ENCODE results near the gene SURF1.

SURF1 gene

DNA sequence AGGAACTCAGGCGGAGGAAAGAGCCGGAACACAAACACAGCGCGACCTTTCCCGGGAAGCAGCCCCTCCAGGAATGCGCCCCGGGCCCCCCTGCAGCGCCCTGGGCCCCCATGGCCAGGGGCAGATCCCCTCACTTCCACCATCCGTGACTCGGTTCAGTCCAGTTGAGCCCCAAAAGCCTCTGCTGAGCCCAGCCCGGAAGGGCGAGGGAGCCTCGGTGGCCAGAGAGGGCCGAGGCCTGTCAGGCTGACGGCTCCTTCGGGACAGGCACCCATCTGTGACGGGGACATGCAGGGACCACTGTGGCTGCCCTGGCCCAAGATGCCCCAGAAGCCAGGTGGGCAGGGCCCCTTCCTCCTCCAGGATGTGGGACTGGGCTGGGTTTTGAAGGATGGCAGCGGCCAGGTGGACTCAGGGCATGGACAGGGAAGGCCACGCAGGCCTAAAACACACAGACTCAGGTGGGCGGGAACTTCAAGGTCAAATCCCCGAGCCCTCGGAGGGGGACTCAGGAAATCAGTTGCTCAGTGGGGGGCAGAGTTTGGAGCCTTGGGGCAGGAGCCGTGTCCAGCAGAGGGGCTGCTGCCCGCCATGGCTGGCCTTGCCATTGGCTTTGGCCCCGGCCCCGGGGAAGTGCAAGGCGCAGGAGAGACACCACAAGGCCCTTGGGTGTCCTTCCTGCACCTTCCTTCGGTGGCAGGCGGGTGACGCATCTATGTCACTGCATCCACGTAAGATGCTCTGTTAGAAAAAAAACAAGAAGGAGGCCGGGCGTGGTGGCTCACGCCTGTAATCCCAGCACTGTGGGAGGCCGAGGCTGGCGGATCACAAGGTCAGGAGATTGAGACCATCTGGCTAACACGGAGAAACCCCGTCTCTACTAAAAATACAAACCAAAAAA, 51.6 kb downstream of the SURF1 start:
- H3K4me2 ChIP-seq (ENCODE audit: low read length), result no peak overlapping the region
- H3K36me3 ChIP-seq (ENCODE audit: insufficient read depth, low read length), result no peaks in the 10 kb centered on the region
- no peaks in the 10 kb centered on the region for H3K9me2 ChIP-seq (ENCODE audit: low read depth, low read length)
- H3K9me3 ChIP-seq (ENCODE audit: low read length), result no peaks in the 10 kb centered on the region
- TF ChIP-seq, protein P1, sequence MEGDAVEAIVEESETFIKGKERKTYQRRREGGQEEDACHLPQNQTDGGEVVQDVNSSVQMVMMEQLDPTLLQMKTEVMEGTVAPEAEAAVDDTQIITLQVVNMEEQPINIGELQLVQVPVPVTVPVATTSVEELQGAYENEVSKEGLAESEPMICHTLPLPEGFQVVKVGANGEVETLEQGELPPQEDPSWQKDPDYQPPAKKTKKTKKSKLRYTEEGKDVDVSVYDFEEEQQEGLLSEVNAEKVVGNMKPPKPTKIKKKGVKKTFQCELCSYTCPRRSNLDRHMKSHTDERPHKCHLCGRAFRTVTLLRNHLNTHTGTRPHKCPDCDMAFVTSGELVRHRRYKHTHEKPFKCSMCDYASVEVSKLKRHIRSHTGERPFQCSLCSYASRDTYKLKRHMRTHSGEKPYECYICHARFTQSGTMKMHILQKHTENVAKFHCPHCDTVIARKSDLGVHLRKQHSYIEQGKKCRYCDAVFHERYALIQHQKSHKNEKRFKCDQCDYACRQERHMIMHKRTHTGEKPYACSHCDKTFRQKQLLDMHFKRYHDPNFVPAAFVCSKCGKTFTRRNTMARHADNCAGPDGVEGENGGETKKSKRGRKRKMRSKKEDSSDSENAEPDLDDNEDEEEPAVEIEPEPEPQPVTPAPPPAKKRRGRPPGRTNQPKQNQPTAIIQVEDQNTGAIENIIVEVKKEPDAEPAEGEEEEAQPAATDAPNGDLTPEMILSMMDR (IDR thresholded peaks at IDR 0.05; ENCODE audit: low read length), result no peak
- no peak for TF ChIP-seq EZH2 (IDR thresholded peaks at IDR 0.05; ENCODE audit: borderline replicate concordance, low read length)
- no peak overlapping the region for H3K4me3 ChIP-seq (ENCODE audit: low read depth, low read length, poor library complexity, severe bottlenecking)
- no peaks in the 10 kb centered on the region for H3K79me2 ChIP-seq (ENCODE audit: insufficient read depth, low read length)
- no peaks in the 10 kb centered on the region for H3K4me1 ChIP-seq (ENCODE audit: insufficient read depth, low read length, severe bottlenecking)
- no peak overlapping the region for H3K9ac ChIP-seq (ENCODE audit: low read length)
- no peaks in the 10 kb centered on the region for H3F3A ChIP-seq (ENCODE audit: insufficient read depth, low read length)
- peaks cover 14% of the 10 kb centered on the region; the same call in 1 of the 2 replicates for H3K27me3 ChIP-seq (ENCODE audit: insufficient read depth, low read length)
- no peaks in the 10 kb centered on the region for H4K20me1 ChIP-seq (ENCODE audit: insufficient read depth, low read length)
- H2AFZ ChIP-seq (ENCODE audit: low read length), result no peak overlapping the region
- no peak overlapping the region for H3K27ac ChIP-seq (ENCODE audit: low read depth, low read length, poor library complexity, severe bottlenecking)

DNA sequence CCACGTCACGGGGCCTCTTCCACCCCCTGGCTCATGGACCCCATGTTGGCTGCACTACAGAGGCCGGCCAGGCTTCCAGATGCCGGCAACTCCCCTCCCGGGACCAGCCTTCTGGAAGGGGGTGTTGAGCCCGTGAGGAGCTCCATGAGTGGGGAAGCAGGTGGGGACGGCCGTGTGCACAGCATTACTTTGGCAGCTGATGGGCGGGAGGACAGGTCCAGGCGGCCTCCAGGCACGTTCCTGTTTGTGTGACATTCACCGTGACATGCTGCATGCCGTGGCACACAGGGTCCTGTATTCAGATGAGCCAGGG, 52.2 kb downstream of the SURF1 start:
- TF ChIP-seq, protein P1 (IDR thresholded peaks at IDR 0.05; ENCODE audit: low read length), result no peak
- TF ChIP-seq EZH2 (IDR thresholded peaks at IDR 0.05; ENCODE audit: borderline replicate concordance, low read length), result no peak

DNA sequence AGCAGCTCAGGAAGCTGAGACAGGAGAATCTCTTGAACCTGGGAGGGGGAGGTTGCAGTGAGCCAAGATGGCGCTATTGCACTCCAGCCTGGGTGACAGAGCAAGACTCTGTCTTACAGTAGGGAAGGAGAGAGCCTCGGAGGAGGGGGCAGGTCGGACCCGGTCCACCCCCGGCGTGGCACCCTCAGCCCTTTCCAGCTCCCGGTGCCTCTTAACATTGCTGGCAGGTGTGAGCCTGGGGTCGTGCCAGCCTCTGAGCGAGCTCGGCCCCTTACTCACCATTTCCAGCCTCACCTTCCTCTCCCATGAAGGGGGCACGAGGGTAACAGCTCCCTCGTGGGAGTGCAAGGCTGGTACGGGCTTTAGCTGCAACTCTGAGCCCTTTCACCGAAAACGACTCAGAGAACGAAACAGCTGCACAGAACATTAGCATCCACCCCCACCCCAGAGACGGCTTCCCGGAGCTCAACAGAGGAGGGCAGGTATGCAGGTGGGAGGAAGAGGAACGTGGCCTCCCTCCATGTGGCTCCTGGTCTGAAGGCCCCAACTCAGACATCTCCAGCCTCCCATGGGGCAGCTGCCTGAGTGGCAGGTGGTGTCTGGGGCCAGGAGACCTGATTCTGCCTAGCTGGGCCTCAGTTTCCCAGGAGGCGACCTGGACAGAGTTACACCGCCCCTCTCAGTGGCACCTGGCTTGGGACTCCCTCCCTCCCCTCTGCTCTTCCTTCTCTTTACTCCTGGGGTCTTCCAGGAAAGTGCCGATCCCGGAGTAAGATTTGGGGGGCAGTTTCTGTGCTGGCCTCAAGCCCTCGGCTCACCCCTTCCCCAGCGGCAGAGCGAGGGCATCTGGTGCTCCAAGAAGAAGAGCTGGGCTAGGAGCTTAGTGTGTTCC, 52.8 kb downstream of the SURF1 start:
- no peaks in the 10 kb centered on the region for H3K79me2 ChIP-seq (ENCODE audit: insufficient read depth, low read length)
- H4K20me1 ChIP-seq (ENCODE audit: insufficient read depth, low read length), result no peaks in the 10 kb centered on the region
- no peaks in the 10 kb centered on the region for H3K4me1 ChIP-seq (ENCODE audit: insufficient read depth, low read length, severe bottlenecking)
- H2AFZ ChIP-seq (ENCODE audit: low read length), result no peak overlapping the region
- TF ChIP-seq, protein P1 (IDR thresholded peaks at IDR 0.05; ENCODE audit: low read length), result no peak
- TF ChIP-seq EZH2 (IDR thresholded peaks at IDR 0.05; ENCODE audit: borderline replicate concordance, low read length), result no peak
- H3K27ac ChIP-seq (ENCODE audit: low read depth, low read length, poor library complexity, severe bottlenecking), result no peak overlapping the region
- H3K27me3 ChIP-seq (ENCODE audit: insufficient read depth, low read length), result peaks cover 9% of the 10 kb centered on the region; the same call in 1 of the 2 replicates
- H3K4me3 ChIP-seq (ENCODE audit: low read depth, low read length, poor library complexity, severe bottlenecking), result no peak overlapping the region
- no peak overlapping the region for H3K4me2 ChIP-seq (ENCODE audit: low read length)
- no peaks in the 10 kb centered on the region for H3K9me3 ChIP-seq (ENCODE audit: low read length)
- no peaks in the 10 kb centered on the region for H3F3A ChIP-seq (ENCODE audit: insufficient read depth, low read length)
- H3K9me2 ChIP-seq (ENCODE audit: low read depth, low read length), result no peaks in the 10 kb centered on the region
- H3K9ac ChIP-seq (ENCODE audit: low read length), result no peak overlapping the region
- no peaks in the 10 kb centered on the region for H3K36me3 ChIP-seq (ENCODE audit: insufficient read depth, low read length)

More for the DNA sequence above, 52.2 kb downstream of the SURF1 start:
- Histone ChIP-seq H3K4me1 (ENCODE audit: insufficient read depth, low read length, severe bottlenecking) (no peaks in the 10 kb centered on the region), H3K4me2 (ENCODE audit: low read length) (no peak overlapping the region), H3K9me2 (ENCODE audit: low read depth, low read length) (no peaks in the 10 kb centered on the region), H3K4me3 (ENCODE audit: low read depth, low read length, poor library complexity, severe bottlenecking) (no peak overlapping the region), H3K9me3 (ENCODE audit: low read length) (no peaks in the 10 kb centered on the region), H3K27ac (ENCODE audit: low read depth, low read length, poor library complexity, severe bottlenecking) (no peak overlapping the region), H4K20me1 (ENCODE audit: insufficient read depth, low read length) (no peaks in the 10 kb centered on the region), H3K27me3 (ENCODE audit: insufficient read depth, low read length) (peaks cover 9% of the 10 kb centered on the region; the same call in 1 of the 2 replicates), H3K9ac (ENCODE audit: low read length) (no peak overlapping the region), H2AFZ (ENCODE audit: low read length) (no peak overlapping the region), H3K36me3 (ENCODE audit: insufficient read depth, low read length) (no peaks in the 10 kb centered on the region), H3K79me2 (ENCODE audit: insufficient read depth, low read length) (no peaks in the 10 kb centered on the region), H3F3A (ENCODE audit: insufficient read depth, low read length) (no peaks in the 10 kb centered on the region)

Data from OCI-LY1 (cell line).